ENCODE results near the gene LRRC27. TPM values are rescaled to one million over a fixed set of nuclear protein-coding genes. Genes with fewer than 3 reads are reported as not detected.

The LRRC27 gene
- total RNA-seq, 4 donors from 2014 or later, result 5.1 to 22.3 (median 18.5) TPM

DNA sequence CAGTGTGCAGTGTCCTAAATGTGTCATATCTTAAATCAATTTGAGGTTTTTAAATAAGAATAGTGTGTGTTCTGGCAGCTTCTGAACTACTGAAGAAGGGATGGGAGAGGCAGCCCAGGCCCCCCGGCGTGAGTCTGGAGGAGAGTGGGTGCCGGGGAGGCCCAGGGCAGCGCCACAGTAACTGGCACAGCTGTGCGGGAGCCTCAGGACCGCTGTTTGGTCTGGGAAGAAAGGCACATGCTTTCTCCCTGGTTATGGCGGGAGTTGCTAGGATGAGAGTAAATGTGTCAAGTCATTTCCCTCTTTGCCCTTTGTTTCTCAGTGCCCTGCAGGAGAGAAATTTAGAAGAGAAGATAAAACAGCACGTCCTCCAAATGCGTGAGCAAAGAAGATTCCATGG lies 33.1 kb downstream of the LRRC27 start:
- TF ChIP-seq POLR2A (IDR thresholded peaks at IDR 0.05), result no peak
- TF ChIP-seq, protein P1, sequence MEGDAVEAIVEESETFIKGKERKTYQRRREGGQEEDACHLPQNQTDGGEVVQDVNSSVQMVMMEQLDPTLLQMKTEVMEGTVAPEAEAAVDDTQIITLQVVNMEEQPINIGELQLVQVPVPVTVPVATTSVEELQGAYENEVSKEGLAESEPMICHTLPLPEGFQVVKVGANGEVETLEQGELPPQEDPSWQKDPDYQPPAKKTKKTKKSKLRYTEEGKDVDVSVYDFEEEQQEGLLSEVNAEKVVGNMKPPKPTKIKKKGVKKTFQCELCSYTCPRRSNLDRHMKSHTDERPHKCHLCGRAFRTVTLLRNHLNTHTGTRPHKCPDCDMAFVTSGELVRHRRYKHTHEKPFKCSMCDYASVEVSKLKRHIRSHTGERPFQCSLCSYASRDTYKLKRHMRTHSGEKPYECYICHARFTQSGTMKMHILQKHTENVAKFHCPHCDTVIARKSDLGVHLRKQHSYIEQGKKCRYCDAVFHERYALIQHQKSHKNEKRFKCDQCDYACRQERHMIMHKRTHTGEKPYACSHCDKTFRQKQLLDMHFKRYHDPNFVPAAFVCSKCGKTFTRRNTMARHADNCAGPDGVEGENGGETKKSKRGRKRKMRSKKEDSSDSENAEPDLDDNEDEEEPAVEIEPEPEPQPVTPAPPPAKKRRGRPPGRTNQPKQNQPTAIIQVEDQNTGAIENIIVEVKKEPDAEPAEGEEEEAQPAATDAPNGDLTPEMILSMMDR (IDR thresholded peaks at IDR 0.05), result no peak
- peaks cover 0 to 18% (median 0%) of the 10 kb centered on the region in 3 donors for H3K36me3 ChIP-seq
- H3K4me1 ChIP-seq, result no peaks in the 10 kb centered on the region

DNA sequence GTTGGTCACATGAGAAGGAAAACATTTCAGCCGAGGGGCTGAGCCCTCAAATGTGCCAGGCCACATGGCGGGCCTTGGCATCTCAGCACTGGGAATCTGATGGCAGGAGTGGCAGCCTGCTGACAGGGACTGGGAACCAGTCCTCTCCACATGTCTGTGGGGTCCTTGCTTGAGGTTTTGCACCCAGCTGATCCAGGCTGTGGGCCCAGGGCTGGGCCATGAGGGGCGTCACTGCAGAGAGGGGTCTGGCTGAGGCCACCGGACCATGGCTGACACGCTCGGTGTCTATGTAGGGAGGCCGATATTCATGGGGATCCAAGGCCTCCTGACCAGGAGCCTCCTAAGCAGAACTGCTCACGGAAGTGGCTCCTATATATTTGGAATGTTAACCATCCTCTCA lies 34.0 kb downstream of the LRRC27 start:
- peak in 1 of 3 donors; percentile 14 for DNase-seq
- H3K27me3 ChIP-seq, result no peaks in the 10 kb centered on the region
- no peaks in the 10 kb centered on the region for H3K9me3 ChIP-seq
- peaks cover 0 to 18% (median 0%) of the 10 kb centered on the region in 3 donors for H3K36me3 ChIP-seq
- TF ChIP-seq POLR2A (IDR thresholded peaks at IDR 0.05), result no peak
- TF ChIP-seq, protein P1 (IDR thresholded peaks at IDR 0.05), result no peak
- H3K4me1 ChIP-seq, result no peaks in the 10 kb centered on the region
- no peak overlapping the region for H3K4me3 ChIP-seq
- H3K27ac ChIP-seq, result no peak overlapping the region

More for the DNA sequence above, 33.1 kb downstream of the LRRC27 start:
- Histone ChIP-seq H3K4me3 (no peak overlapping the region), H3K27ac (no peak overlapping the region), H3K9me3 (no peaks in the 10 kb centered on the region), H3K27me3 (no peaks in the 10 kb centered on the region)
- peak in 1 of 3 donors; percentile 3 for DNase-seq

DNA sequence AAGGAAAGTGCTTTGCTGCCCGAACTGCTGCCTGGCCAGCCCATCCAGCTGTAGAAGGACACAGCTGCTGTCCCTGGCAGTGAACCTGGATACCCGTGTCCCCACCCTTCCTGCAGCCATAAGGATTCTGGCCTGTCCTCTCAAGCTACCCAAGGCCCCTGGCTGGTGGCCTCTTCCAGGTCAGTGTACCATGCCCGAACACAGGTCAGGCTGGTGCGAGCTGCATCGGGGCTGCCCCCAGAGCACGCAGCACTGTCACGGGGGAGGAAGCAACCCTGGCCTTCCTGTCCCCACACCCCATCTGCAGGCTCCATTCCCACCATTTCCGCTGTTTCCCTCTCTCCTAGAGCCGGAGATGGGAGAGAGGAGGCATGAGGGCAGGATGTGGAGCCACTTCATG lies 34.5 kb downstream of the LRRC27 start:
- Histone ChIP-seq H3K36me3 (peaks cover 0 to 17% (median 0%) of the 10 kb centered on the region in 3 donors), H3K9me3 (no peaks in the 10 kb centered on the region), H3K4me1 (no peaks in the 10 kb centered on the region), H3K27ac (no peak overlapping the region), H3K27me3 (no peaks in the 10 kb centered on the region), H3K4me3 (no peak overlapping the region)
- TF ChIP-seq POLR2A (IDR thresholded peaks at IDR 0.05), result no peak
- DNase-seq, result peak in 2 of 3 donors; percentile 34 to 38

DNA sequence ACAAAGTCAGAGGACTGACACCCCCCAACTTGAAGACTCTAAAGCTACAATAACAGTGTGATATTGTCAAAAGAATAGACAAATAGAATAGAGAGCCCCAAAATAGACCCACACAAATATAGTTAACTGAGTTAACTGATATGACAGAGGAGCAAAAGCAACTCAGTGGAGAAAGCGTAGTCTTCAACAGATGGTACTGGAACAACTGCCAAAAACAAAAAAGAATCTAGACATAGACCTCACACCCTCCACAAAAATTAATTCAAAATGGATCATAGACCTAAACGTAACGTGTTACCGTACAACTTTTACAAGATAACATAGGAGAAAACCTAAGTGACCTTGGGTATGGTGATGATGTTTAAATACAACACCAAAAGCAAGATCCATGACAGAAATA lies 36.4 kb downstream of the LRRC27 start:
- no peak overlapping the region for H3K27ac ChIP-seq
- no peak for DNase-seq
- no peaks in the 10 kb centered on the region for H3K4me1 ChIP-seq
- H3K9me3 ChIP-seq, result no peaks in the 10 kb centered on the region
- H3K36me3 ChIP-seq, result peaks cover 0 to 9% (median 0%) of the 10 kb centered on the region in 3 donors
- no peak for TF ChIP-seq POLR2A (IDR thresholded peaks at IDR 0.05)
- TF ChIP-seq, protein P1 (IDR thresholded peaks at IDR 0.05), result no peak
- H3K27me3 ChIP-seq, result no peaks in the 10 kb centered on the region
- H3K4me3 ChIP-seq, result no peak overlapping the region

DNA sequence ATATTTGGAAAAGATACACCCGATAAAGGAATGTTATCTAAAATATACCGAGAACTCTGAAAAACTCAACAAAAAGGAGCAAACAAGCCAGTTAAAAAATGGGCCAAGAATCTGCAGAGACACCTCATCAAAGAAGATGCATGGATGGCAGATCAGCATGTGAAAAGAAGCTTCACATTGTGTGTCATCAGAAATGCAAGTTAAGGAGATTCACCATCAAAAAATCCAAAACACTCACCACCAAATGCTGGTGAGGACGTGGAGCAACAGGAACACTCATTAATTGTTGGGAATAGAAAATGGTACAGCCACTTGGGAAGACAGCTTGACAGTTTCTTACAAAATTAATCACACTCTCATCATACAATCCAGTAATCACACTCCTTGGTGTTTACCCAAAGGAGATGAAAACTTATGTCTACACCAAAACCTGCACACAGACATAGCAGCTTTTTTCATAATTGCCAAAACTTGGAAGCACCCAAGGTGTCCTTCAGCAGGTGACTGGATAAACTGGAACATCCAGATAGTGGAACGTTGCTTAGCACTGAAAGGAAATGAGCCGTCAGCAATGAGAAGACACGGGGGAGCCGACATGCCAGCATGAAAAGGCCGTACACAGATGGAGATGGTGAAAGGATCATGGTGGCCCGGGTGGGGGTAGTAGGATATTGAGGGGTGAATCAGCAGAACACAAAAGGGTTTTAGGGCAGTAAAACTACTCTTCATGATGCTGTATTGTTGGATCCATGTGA lies 37.1 kb downstream of the LRRC27 start:
- no peak for TF ChIP-seq POLR2A (IDR thresholded peaks at IDR 0.05)
- TF ChIP-seq, protein P1 (IDR thresholded peaks at IDR 0.05), result no peak
- Histone ChIP-seq H3K9me3 (no peaks in the 10 kb centered on the region), H3K27ac (no peak overlapping the region), H3K36me3 (peaks cover 0 to 9% (median 0%) of the 10 kb centered on the region in 3 donors), H3K27me3 (no peaks in the 10 kb centered on the region), H3K4me1 (no peaks in the 10 kb centered on the region), H3K4me3 (no peak overlapping the region)
- DNase-seq, result peak in 2 of 3 donors; percentile 6 to 8

DNA sequence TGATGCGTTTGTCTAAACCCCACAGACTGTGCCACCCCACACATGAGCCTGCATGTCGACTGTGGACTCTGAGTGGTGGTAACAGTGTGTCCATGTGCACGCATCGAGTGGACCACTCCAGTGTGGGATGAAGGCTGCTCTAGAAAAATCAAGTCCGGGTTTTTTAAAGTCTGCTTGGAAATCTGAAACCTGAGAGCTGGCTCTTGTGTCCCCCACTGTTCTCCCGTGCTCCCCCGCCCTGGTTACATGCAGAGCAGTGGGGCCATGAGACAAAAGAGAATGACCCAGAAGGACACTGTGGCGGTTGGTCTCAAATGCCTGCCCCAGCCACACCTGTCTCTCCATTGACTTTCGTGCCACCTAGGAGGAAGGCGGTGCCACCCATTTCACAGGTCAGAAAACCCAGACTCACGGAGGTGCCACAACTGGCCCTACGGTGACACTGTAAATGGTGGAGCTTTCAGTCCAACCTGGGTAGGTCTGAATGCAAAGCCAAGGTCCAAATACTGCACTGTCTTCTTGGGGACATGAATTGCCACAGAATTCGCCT lies 37.7 kb downstream of the LRRC27 start:
- DNase-seq, result peak in 2 of 3 donors; percentile 12 to 28
- Histone ChIP-seq H3K27me3 (no peaks in the 10 kb centered on the region), H3K4me3 (no peak overlapping the region), H3K9me3 (no peaks in the 10 kb centered on the region), H3K27ac (no peak overlapping the region), H3K36me3 (peaks cover 0 to 9% (median 0%) of the 10 kb centered on the region in 3 donors), H3K4me1 (no peaks in the 10 kb centered on the region)
- no peak for TF ChIP-seq POLR2A (IDR thresholded peaks at IDR 0.05)
- TF ChIP-seq, protein P1 (IDR thresholded peaks at IDR 0.05), result no peak

All from Peyer's patch (tissue), 4 donors.